Head of caudate nucleus (tissue), 42 donors: ENCODE results near the gene SIRT1.
"Not testable (repeated sequence)": the region's sequence is repeated elsewhere in the genome, so short reads cannot be mapped to it uniquely, and the experiment has no call there.

Experiments
- DNase-seq, 42 donors: peaks; one replicate each; pipeline versions ENCODE4 v3.0.0 to v3.0.0-alpha.2; 2020 to 2021; ENCODE audit warnings: mixed read lengths in 7 of 42
- intact Hi-C: fragments of 100-400 bp; cut with DNase I; formaldehyde crosslinking; loops from one replicate; pipeline ENCODE4 v1.15.0; 2022

The SIRT1 gene

GRCh38 chr10:67868132-67868531 is 16.3 kb upstream of the SIRT1 start:
- no peak for DNase-seq
- intact Hi-C loops = no loop called here

- DNase-seq = no peak
- intact Hi-C loops = no loop called here
These were observed 14.5 kb upstream of the SIRT1 start for GRCh38 chr10:67869996-67870395.

GRCh38 chr10:67875340-67876238 is 8.9 kb upstream of the SIRT1 start:
- intact Hi-C loops = no loop called here
- no peak for DNase-seq

- intact Hi-C loops, DNase-seq: not testable (repeated sequence)
These were observed 7.0 kb upstream of the SIRT1 start for GRCh38 chr10:67877421-67877820.

GRCh38 chr10:67878133-67878532 is 6.3 kb upstream of the SIRT1 start:
- no peak for DNase-seq
- intact Hi-C loops = no loop called here

GRCh38 chr10:67883710-67884312 is 645 bp upstream of the SIRT1 start:
- peak in 2 of 42 donors; percentile 4 to 44 for DNase-seq
- intact Hi-C loops = loop anchor here (2.0 kb wide), 1 partner anchor 191 kb away; the partner anchor contains the start of gene HERC4

GRCh38 chr10:67884842-67885670 is 600 bp downstream of the SIRT1 start:
- DNase-seq = peak; percentile 49 to 91 (median 82)
- intact Hi-C loops = loop anchor here (2.0 kb wide), 1 partner anchor 190 kb away; the partner anchor contains the start of gene HERC4

- intact Hi-C loops = no loop called here
- no peak for DNase-seq
These were observed 9.2 kb downstream of the SIRT1 start for GRCh38 chr10:67893637-67894036.

GRCh38 chr10:67903581-67903980 is 19.1 kb downstream of the SIRT1 start:
- intact Hi-C loops = no loop called here
- no peak for DNase-seq

- DNase-seq = no peak
- intact Hi-C loops = no loop called here
These were observed 28.0 kb downstream of the SIRT1 start for GRCh38 chr10:67912331-67912946.

- intact Hi-C loops = no loop called here
- no peak for DNase-seq
These were observed 30.4 kb downstream of the SIRT1 start for GRCh38 chr10:67914777-67915340.

GRCh38 chr10:67917169-67917568 is 32.7 kb downstream of the SIRT1 start:
- DNase-seq = no peak
- intact Hi-C loops = no loop called here

GRCh38 chr10:67917679-67918078 is 33.2 kb downstream of the SIRT1 start:
- DNase-seq = no peak
- intact Hi-C loops = no loop called here

- DNase-seq = no peak
- intact Hi-C loops = no loop called here
These were observed 36.6 kb downstream of the SIRT1 start for GRCh38 chr10:67921065-67921464.

- intact Hi-C loops = no loop called here
- DNase-seq = no peak
These were observed 39.1 kb downstream of the SIRT1 start for GRCh38 chr10:67923551-67923950.

GRCh38 chr10:67924136-67924535 is 39.7 kb downstream of the SIRT1 start:
- intact Hi-C loops = no loop called here
- no peak for DNase-seq

- DNase-seq = no peak
- intact Hi-C loops = no loop called here
These were observed 41.1 kb downstream of the SIRT1 start for GRCh38 chr10:67925449-67926005.

- intact Hi-C loops = no loop called here
- no peak for DNase-seq
These were observed 42.5 kb downstream of the SIRT1 start for GRCh38 chr10:67926951-67927350.

- intact Hi-C loops = no loop called here
- DNase-seq = no peak
These were observed 48.7 kb downstream of the SIRT1 start for GRCh38 chr10:67933199-67933598.
